ENCODE measurements around the gene CD9.

CD9 gene

DNA sequence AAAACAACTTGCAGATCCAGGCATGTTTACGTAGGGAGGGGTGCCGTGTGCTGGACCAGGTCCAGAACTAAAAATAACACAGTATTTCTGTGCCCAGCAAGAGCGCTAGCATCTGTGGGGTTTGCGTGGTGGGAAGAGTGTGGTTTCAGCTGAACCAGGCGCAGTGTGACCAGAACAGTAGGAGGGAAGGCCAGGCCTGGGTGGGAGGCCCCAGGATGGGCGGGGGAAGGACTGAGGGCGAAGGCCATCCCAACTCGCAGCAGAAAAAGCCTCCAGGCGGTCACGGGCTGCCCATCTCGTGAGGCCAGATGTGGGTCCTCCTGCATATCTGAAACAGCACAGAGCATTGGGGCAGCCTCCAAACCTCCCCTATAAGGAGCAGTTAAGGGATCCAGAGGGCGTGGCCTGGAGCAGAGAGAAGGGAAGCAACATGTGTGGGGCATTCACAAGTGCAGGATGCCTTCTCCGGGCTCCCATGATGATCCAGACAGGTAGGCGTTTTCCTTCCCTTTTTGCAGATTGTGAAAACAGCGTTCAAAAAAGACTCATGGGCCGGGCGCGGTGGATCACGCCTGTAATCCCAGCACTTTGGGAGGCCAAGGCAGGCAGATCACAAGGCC lies 17.8 kb upstream of the CD9 start:
- peaks cover 16% of the 10 kb centered on the region for H3K79me2 ChIP-seq (ENCODE audit: control insufficient read depth, insufficient read depth, low read length, poor library complexity)
- H3K4ac ChIP-seq (ENCODE audit: low read depth, low read length), result no peak overlapping the region
- no peak overlapping the region for H3K4me3 ChIP-seq (ENCODE audit: low read depth, low read length)
- no peak overlapping the region for H3K9ac ChIP-seq (ENCODE audit: low read length)
- H3K79me1 ChIP-seq (ENCODE audit: low read length), result peaks cover 53% of the 10 kb centered on the region
- H4K12ac ChIP-seq (ENCODE audit: low read depth, low read length), result no peak overlapping the region
- H3K4me2 ChIP-seq (ENCODE audit: low read length), result no peak overlapping the region
- no CpG with 5 or more reads among the region's 19 CpGs for WGBS (ENCODE audit: extremely low coverage, insufficient coverage, insufficient read length)
- peak overlapping the region; percentile 41 for H4K8ac ChIP-seq (ENCODE audit: low read depth, low read length)
- H2BK120ac ChIP-seq (ENCODE audit: insufficient read depth, low read length, poor library complexity), result peak overlapping the region; percentile 79
- H3K4me1 ChIP-seq (ENCODE audit: control insufficient read depth in 1 of 2, insufficient read depth in 2 of 2, low read length in 2 of 2), result peaks cover 40 to 56% of the 10 kb centered on the region in 2 experiments
- H2AFZ ChIP-seq (ENCODE audit: insufficient read depth, low read length, poor library complexity), result no peak overlapping the region
- peak; percentile 89 to 96 for DNase-seq
- peak overlapping the region; percentile 49 for H2AK5ac ChIP-seq (ENCODE audit: low read length)
- peak overlapping the region; percentile 89 for H4K91ac ChIP-seq (ENCODE audit: low read depth, low read length)
- H2BK5ac ChIP-seq (ENCODE audit: low read depth, low read length, poor library complexity), result peak overlapping the region; percentile 44
- no peaks in the 10 kb centered on the region for H3K9me3 ChIP-seq (ENCODE audit: insufficient read depth, low read depth, low read length)
- H3K14ac ChIP-seq (ENCODE audit: low read length), result peak overlapping the region; percentile 54
- no peaks in the 10 kb centered on the region for H3K36me3 ChIP-seq (ENCODE audit: control insufficient read depth in 1 of 2, insufficient read depth in 2 of 2, low read length in 2 of 2)
- H3K18ac ChIP-seq (ENCODE audit: low read length), result peak overlapping the region; percentile 77
- H3K27me3 ChIP-seq (ENCODE audit: insufficient read depth, low read length), result no peaks in the 10 kb centered on the region
- no peak overlapping the region for H3K23ac ChIP-seq (ENCODE audit: low read length)
- peak overlapping the region; percentile 24 for H3K27ac ChIP-seq (ENCODE audit: low read depth, low read length)
- peak overlapping the region; percentile 95 for H2BK12ac ChIP-seq (ENCODE audit: low read length)

DNA sequence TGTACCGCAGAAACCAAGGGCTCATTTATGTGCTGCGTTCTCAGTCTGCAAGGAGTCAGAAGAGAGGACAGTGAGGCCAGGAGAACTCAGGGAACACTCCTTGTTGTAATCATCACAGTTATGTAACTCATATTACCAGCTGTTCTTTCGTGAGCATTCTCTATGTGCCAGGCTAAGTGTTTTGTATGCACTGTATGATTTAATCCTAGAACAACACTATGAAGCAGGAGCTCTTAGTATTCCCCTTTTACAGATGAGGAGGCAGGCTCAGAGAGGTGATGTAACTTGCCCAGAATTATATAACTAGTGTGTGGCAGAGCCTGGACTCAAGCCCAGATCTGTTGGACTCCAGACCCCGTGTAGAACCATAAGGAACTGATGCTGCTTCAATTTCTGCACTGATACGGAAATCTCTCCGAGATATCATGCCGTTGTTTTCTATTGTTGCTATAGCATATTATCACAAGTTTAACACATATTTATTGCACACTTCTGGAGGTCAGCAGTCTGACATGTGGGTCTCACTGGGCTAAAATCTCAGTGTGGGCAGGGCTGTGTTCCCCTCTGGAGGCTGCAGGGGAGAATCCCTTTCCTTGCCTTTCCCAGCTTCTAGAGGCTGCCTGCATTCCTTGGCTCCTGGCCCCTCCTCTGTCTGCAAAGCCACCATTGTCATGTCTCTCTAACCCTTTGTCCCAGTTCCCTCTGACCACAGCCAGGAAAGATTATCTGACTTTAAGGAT lies 16.3 kb upstream of the CD9 start:
- H3K79me2 ChIP-seq (ENCODE audit: control insufficient read depth, insufficient read depth, low read length, poor library complexity), result peaks cover 9% of the 10 kb centered on the region
- H3K36me3 ChIP-seq (ENCODE audit: control insufficient read depth in 1 of 2, insufficient read depth in 2 of 2, low read length in 2 of 2), result no peaks in the 10 kb centered on the region
- DNase-seq, result peak; percentile 38 to 56
- H3K4me1 ChIP-seq (ENCODE audit: control insufficient read depth in 1 of 2, insufficient read depth in 2 of 2, low read length in 2 of 2), result peaks cover 29 to 43% of the 10 kb centered on the region in 2 experiments
- H4K12ac ChIP-seq (ENCODE audit: low read depth, low read length), result peak overlapping the region; percentile 5
- H3K18ac ChIP-seq (ENCODE audit: low read length), result peak overlapping the region; percentile 86
- peak overlapping the region; percentile 74 for H3K14ac ChIP-seq (ENCODE audit: low read length)
- peak overlapping the region; percentile 51 for H2AK5ac ChIP-seq (ENCODE audit: low read length)
- peak overlapping the region; percentile 83 for H4K91ac ChIP-seq (ENCODE audit: low read depth, low read length)
- H2BK120ac ChIP-seq (ENCODE audit: insufficient read depth, low read length, poor library complexity), result peak overlapping the region; percentile 69
- no peaks in the 10 kb centered on the region for H3K9me3 ChIP-seq (ENCODE audit: insufficient read depth, low read depth, low read length)
- H3K4me2 ChIP-seq (ENCODE audit: low read length), result no peak overlapping the region
- peak overlapping the region; percentile 49 for H4K8ac ChIP-seq (ENCODE audit: low read depth, low read length)
- H3K23ac ChIP-seq (ENCODE audit: low read length), result no peak overlapping the region
- no peak overlapping the region for H3K4ac ChIP-seq (ENCODE audit: low read depth, low read length)
- peak overlapping the region; percentile 28 for H2AFZ ChIP-seq (ENCODE audit: insufficient read depth, low read length, poor library complexity)
- H3K79me1 ChIP-seq (ENCODE audit: low read length), result peaks cover 39% of the 10 kb centered on the region
- WGBS (ENCODE audit: extremely low coverage, insufficient coverage, insufficient read length), result no CpG with 5 or more reads among the region's 7 CpGs
- peak overlapping the region; percentile 32 for H2BK5ac ChIP-seq (ENCODE audit: low read depth, low read length, poor library complexity)
- no peak overlapping the region for H3K4me3 ChIP-seq (ENCODE audit: low read depth, low read length)
- no peaks in the 10 kb centered on the region for H3K27me3 ChIP-seq (ENCODE audit: insufficient read depth, low read length)
- no peak overlapping the region for H3K9ac ChIP-seq (ENCODE audit: low read length)
- peak overlapping the region; percentile 94 for H2BK12ac ChIP-seq (ENCODE audit: low read length)
- peak overlapping the region; percentile 3 for H3K27ac ChIP-seq (ENCODE audit: low read depth, low read length)

DNA sequence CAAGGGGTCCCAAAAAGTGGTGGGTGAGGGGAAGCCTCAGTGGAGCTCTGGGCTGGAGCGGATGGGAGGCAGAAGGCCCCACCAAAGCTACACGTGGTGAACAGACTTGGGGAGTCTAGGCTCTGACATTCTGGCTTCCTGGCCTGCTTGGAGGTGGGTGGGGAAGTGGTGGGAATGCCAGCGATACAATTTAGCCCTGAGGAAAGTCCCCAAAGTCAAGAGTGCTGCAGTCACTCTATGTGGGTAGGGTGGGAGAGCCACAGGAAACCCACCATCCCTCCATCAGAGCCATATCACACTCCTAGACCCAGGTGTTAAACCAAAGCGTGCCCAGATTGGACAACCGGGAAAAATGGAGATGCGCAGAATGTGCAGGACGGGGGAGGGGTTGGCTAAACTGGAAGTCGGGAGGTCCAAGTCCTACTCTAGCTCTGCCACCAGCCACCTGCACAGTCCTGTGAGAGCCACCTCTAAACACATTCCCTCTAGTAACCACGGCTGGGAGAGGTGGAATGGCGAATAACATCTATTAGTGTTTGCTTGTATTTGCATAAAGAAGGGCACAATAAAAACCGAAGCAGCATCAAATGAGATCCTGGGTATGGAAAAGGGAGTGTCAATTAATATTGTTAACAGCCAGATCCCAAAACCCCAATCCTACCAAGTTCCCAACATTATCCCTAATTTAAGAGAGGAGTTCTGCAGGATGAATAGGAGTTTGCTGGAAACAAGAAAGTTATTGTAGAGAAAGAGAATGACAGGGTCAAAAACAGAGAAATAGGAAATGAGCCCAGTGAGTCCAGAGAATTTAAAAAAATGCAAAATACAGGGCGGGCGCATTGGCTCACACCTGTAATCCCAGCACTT lies 14.0 kb upstream of the CD9 start:
- Histone ChIP-seq H3K23ac (ENCODE audit: low read length) (no peak overlapping the region), H2BK12ac (ENCODE audit: low read length) (peak overlapping the region; percentile 84), H3K27ac (ENCODE audit: low read depth, low read length) (no peak overlapping the region), H3K79me1 (ENCODE audit: low read length) (peaks cover 21% of the 10 kb centered on the region), H2AK5ac (ENCODE audit: low read length) (peak overlapping the region; percentile 65), H3K9me3 (ENCODE audit: insufficient read depth, low read depth, low read length) (peaks cover 2% of the 10 kb centered on the region), H3K4me3 (ENCODE audit: low read depth, low read length) (no peak overlapping the region), H2AFZ (ENCODE audit: insufficient read depth, low read length, poor library complexity) (no peak overlapping the region), H4K12ac (ENCODE audit: low read depth, low read length) (no peak overlapping the region), H2BK5ac (ENCODE audit: low read depth, low read length, poor library complexity) (no peak overlapping the region), H3K4me1 (ENCODE audit: control insufficient read depth in 1 of 2, insufficient read depth in 2 of 2, low read length in 2 of 2) (peaks cover 11 to 23% of the 10 kb centered on the region in 2 experiments), H2BK120ac (ENCODE audit: insufficient read depth, low read length, poor library complexity) (peak overlapping the region; percentile 20), H3K14ac (ENCODE audit: low read length) (no peak overlapping the region), H3K79me2 (ENCODE audit: control insufficient read depth, insufficient read depth, low read length, poor library complexity) (peaks cover 3% of the 10 kb centered on the region), H4K91ac (ENCODE audit: low read depth, low read length) (peak overlapping the region; percentile 12), H3K4ac (ENCODE audit: low read depth, low read length) (no peak overlapping the region), H3K36me3 (ENCODE audit: control insufficient read depth in 1 of 2, insufficient read depth in 2 of 2, low read length in 2 of 2) (no peaks in the 10 kb centered on the region), H3K18ac (ENCODE audit: low read length) (no peak overlapping the region), H4K8ac (ENCODE audit: low read depth, low read length) (no peak overlapping the region), H3K27me3 (ENCODE audit: insufficient read depth, low read length) (no peaks in the 10 kb centered on the region), H3K9ac (ENCODE audit: low read length) (no peak overlapping the region), H3K4me2 (ENCODE audit: low read length) (no peak overlapping the region)
- DNase-seq, result no peak
- WGBS (ENCODE audit: extremely low coverage, insufficient coverage, insufficient read length), result no CpG with 5 or more reads among the region's 13 CpGs

DNA sequence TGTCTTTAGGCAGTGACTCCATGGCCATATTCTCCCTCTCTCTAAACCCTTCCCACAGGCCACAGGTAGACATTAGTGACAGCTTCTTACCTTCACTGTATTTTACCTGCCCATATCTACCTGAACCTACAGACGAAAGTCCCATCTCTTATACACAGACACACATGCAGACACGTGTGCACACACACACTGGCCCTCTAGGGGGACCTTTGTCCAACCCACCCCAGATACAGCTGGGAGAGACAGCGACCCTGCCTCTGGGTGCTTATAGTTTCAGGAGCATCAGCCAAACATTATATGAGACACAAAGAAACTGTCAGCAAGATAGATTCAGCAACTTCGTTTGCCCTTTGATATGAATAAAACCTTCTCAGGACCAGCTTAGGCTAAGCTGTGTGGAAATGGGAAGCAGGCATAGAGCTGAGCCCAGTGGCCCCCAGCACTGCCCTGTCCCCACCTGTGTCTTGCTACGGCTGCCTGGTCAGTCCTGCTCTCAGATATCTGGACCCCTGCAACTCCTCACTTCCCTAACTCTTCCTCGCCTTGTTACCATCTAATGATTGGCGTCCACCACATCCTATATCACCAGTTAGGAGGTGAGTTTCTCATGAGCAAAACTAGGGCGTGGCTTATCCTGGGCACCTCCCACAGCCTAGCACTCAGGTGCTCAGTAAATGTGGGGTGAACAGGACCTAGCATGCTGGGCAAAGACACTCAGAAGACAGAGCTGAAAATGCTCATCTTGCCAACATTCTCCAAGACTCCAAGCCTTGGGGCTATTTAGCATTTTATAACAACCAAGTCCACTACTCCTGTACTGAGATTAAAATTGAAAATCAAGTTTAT lies 12.0 kb upstream of the CD9 start:
- no peak overlapping the region for H3K4me3 ChIP-seq (ENCODE audit: low read depth, low read length)
- peaks cover 15% of the 10 kb centered on the region for H3K79me1 ChIP-seq (ENCODE audit: low read length)
- no peaks in the 10 kb centered on the region for H3K27me3 ChIP-seq (ENCODE audit: insufficient read depth, low read length)
- H3K4me2 ChIP-seq (ENCODE audit: low read length), result no peak overlapping the region
- H3K36me3 ChIP-seq (ENCODE audit: control insufficient read depth in 1 of 2, insufficient read depth in 2 of 2, low read length in 2 of 2), result no peaks in the 10 kb centered on the region
- H3K14ac ChIP-seq (ENCODE audit: low read length), result no peak overlapping the region
- no peak overlapping the region for H4K91ac ChIP-seq (ENCODE audit: low read depth, low read length)
- H3K27ac ChIP-seq (ENCODE audit: low read depth, low read length), result no peak overlapping the region
- no peak overlapping the region for H2AK5ac ChIP-seq (ENCODE audit: low read length)
- peaks cover 4% of the 10 kb centered on the region for H3K79me2 ChIP-seq (ENCODE audit: control insufficient read depth, insufficient read depth, low read length, poor library complexity)
- H3K9ac ChIP-seq (ENCODE audit: low read length), result no peak overlapping the region
- no peak overlapping the region for H2BK5ac ChIP-seq (ENCODE audit: low read depth, low read length, poor library complexity)
- H2AFZ ChIP-seq (ENCODE audit: insufficient read depth, low read length, poor library complexity), result no peak overlapping the region
- H4K12ac ChIP-seq (ENCODE audit: low read depth, low read length), result no peak overlapping the region
- H3K9me3 ChIP-seq (ENCODE audit: insufficient read depth, low read depth, low read length), result peaks cover 2% of the 10 kb centered on the region
- no CpG with 5 or more reads among the region's 8 CpGs for WGBS (ENCODE audit: extremely low coverage, insufficient coverage, insufficient read length)
- H2BK12ac ChIP-seq (ENCODE audit: low read length), result no peak overlapping the region
- peaks cover 9 to 20% of the 10 kb centered on the region in 2 experiments for H3K4me1 ChIP-seq (ENCODE audit: control insufficient read depth in 1 of 2, insufficient read depth in 2 of 2, low read length in 2 of 2)
- no peak overlapping the region for H3K4ac ChIP-seq (ENCODE audit: low read depth, low read length)
- no peak overlapping the region for H4K8ac ChIP-seq (ENCODE audit: low read depth, low read length)
- H3K23ac ChIP-seq (ENCODE audit: low read length), result no peak overlapping the region
- no peak overlapping the region for H3K18ac ChIP-seq (ENCODE audit: low read length)
- DNase-seq, result no peak
- H2BK120ac ChIP-seq (ENCODE audit: insufficient read depth, low read length, poor library complexity), result no peak overlapping the region

Measured in trophoblast cell (in vitro differentiated cells and primary cell).